RWPE1 (cell line): ENCODE results near the gene FAM149A.

Experiments used
- CTCF ChIA-PET: fragments of 350-600 bp; sonication (Branson Sonifier 250); formaldehyde crosslinking; extraction: SDS; loops from one replicate; lab custom pipeline; 2021; lab: Yijun Ruan, JAX
- POLR2A ChIA-PET: fragments of 400-600 bp; formaldehyde crosslinking; extraction: SDS; loops from one replicate; lab custom pipeline; 2020; ENCODE audit warnings: antibody characterized with exemption; ENCODE audit not compliant: low non-redundant PET; lab: Yijun Ruan, JAX
- DNase-seq: peaks from one replicate; pipeline ENCODE4 v3.0.0; 2012; ENCODE audit warnings: low spot score
- H3K27ac ChIP-seq: fragments of 450-650 bp; 2 replicates; pipeline ENCODE4 v1.5.1; 2017
- TF ChIP-seq, protein P1 (sequence below): fragments of 450-650 bp; conservative IDR thresholded peaks from 2 replicates; pipeline ENCODE4 v1.5.1; 2017; ENCODE audit warnings: low read depth, mild to moderate bottlenecking

The FAM149A gene

DNA sequence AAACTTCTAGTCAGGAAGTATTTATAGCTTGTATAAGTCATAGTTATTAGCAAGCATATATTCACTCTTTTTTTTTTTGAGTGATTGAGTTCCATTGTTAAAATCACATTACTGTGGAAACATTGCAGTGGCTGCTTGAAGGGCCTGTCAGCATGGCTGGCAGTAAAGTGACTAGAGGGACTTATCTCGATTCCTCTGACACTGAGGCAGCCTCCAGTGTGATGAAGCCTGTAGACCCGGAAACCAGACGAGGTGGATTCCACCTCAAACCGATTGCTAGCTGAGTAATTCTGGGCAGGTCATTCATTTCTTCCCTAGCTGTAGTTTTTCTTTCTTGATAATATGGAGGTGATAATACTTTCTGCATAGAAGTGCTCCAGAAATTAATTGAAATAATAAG is 4.7 kb downstream of the FAM149A start:
- no peak for DNase-seq
- ChIA-PET POLR2A (no interaction called here), CTCF (interaction anchor here (0.6 kb wide), 1 partner anchor 28 kb away, joined by 6 read pairs; no protein-coding TSS in a partner anchor)
- TF ChIP-seq, protein P1, sequence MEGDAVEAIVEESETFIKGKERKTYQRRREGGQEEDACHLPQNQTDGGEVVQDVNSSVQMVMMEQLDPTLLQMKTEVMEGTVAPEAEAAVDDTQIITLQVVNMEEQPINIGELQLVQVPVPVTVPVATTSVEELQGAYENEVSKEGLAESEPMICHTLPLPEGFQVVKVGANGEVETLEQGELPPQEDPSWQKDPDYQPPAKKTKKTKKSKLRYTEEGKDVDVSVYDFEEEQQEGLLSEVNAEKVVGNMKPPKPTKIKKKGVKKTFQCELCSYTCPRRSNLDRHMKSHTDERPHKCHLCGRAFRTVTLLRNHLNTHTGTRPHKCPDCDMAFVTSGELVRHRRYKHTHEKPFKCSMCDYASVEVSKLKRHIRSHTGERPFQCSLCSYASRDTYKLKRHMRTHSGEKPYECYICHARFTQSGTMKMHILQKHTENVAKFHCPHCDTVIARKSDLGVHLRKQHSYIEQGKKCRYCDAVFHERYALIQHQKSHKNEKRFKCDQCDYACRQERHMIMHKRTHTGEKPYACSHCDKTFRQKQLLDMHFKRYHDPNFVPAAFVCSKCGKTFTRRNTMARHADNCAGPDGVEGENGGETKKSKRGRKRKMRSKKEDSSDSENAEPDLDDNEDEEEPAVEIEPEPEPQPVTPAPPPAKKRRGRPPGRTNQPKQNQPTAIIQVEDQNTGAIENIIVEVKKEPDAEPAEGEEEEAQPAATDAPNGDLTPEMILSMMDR, result no peak
- no peak overlapping the region for H3K27ac ChIP-seq

DNA sequence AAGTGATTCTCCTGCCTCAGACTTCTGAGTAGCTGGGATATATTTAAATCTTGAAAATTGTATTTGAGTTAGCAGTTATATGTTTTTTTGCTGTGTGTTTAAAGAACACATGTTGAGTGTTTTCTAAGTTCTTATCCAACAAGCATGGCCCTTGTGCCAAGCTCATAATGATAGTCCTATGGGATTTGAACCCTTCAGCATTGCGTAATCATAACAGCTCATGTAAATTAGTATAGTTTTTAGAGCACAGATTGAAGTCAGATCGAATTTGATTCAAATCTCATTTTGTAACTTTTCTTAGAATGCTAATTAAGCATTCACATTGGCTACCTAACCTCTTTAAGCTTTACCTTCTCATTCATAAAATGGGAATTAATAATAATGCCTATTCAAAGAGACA is 12.2 kb downstream of the FAM149A start:
- CTCF ChIA-PET, result interaction anchor here (1.0 kb wide), 1 partner anchor 12 kb away, joined by 3 read pairs; no protein-coding TSS in a partner anchor
- POLR2A ChIA-PET, result no interaction called here
- TF ChIP-seq, protein P1, result no peak
- no peak for DNase-seq
- H3K27ac ChIP-seq, result no peak overlapping the region

DNA sequence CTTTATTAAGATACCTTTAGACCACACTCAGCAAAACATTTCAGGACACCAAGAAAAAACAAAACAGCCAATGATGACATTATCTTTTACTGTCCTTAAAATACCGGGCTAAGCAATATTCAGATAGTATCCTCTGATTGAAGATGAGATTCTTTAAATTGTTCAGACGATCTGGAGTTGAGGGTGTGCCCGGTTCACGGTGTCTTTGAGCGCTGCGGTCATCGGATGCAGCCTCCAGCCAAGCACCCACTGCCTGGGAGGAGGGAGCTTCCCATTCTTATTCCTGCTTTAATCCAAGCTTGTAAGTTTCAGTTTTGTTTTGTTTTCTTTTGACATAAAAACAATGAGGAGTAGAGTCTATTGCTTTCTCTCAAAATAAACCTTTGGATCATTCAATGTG is 14.1 kb downstream of the FAM149A start:
- ChIA-PET POLR2A (no interaction called here), CTCF (no interaction called here)
- no peak for DNase-seq
- H3K27ac ChIP-seq, result no peak overlapping the region
- TF ChIP-seq, protein P1, result no peak

DNA sequence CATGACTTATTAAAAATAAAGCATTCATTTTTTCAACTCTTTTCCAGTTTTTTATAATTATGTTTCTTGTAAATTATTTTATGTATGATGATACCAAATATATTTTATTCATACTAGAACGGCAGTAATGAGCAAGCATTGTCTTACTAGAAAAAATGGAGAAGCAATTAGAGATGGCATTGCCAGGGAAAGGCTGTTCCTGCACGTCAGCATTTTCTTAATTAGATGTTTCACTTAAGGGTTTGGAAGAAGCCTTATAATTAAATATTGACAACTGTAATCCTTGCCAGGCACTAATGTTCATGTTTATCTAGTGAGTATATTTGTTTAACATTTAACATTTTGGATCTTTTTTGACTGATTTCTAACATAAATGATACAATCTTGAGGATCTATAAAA is 16.6 kb downstream of the FAM149A start:
- no peak overlapping the region for H3K27ac ChIP-seq
- no peak for DNase-seq
- POLR2A ChIA-PET, result no interaction called here
- TF ChIP-seq, protein P1, result no peak
- CTCF ChIA-PET, result no interaction called here

DNA sequence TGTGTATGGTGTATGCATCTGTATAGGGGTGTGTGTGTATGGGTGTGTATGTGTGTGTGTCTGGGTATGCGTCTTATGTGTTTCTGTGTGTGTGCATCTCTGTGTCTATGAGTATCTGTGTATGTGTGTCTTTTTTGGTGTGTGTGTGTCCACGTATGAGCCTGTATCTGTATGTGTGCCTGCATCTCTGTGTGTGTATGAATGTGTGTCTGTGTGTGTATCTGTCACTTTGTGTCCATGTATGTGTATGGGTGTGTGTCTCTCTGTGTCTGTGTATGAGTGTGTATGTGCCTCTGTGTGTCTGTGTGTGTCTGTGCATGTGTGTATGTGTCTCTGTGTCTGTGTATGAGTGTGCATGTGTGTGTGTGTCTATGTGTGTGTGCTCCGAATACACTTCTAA is 24.3 kb downstream of the FAM149A start:
- TF ChIP-seq, protein P1, result no peak
- ChIA-PET POLR2A (no interaction called here), CTCF (no interaction called here)
- no peak for DNase-seq
- no peak overlapping the region for H3K27ac ChIP-seq

DNA sequence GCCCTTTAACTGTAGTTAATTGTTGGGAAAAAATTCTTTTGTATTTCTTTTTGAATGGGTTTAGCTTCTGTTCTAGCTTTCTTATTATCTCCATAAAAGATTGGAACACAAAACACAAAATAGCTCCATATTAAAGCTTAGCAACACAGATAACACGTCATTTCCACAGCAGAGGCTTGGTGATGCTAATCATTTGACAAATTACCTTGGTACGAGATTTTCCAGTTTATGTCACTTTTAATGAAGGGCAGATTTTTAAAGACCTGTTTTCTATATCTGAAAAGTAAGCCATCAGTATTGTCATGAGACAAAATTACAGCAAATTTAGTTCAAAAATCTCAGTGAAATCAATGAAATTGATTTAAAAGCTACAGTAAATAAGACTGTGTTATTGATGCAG is 27.4 kb downstream of the FAM149A start:
- TF ChIP-seq, protein P1, result no peak
- POLR2A ChIA-PET, result no interaction called here
- no peak overlapping the region for H3K27ac ChIP-seq
- CTCF ChIA-PET, result no interaction called here
- DNase-seq, result no peak
